CD14-positive monocyte (primary cell): ENCODE data around the gene EEPD1. TPM values are rescaled to one million over a fixed set of nuclear protein-coding genes. Genes with fewer than 3 reads are reported as not detected.

Source experiments
- DNase-seq, 3 donors: peaks; one replicate each; pipeline ENCODE4 v3.0.0-alpha.2; 2011 to 2022
- H2AFZ ChIP-seq: 2 replicates; pipeline ENCODE4 v1.6.0; 2012; ENCODE audit warnings: mild to moderate bottlenecking, low read depth, low read length, inconsistent platforms; ENCODE audit not compliant: insufficient read depth, poor library complexity, severe bottlenecking
- H3K27ac ChIP-seq, 2 donors: 1 replicate in 1 of 2; 2 replicates in 1 of 2; pipeline ENCODE4 v1.5.1; 2012 to 2013; ENCODE audit warnings: low read length in 2 of 2, control low read depth in 1 of 2, inconsistent platforms in 1 of 2, low read depth in 1 of 2, mild to moderate bottlenecking in 1 of 2
- H3K27me3 ChIP-seq, 2 donors: one replicate each; pipeline versions ENCODE4 v1.6.0 to v1.6.1; 2011 to 2013; ENCODE audit warnings: low read length in 2 of 2; ENCODE audit not compliant: control insufficient read depth in 2 of 2, insufficient read depth in 2 of 2
- H3K36me3 ChIP-seq, 2 donors: replicated peaks in 1 of 2; 1 replicate in 1 of 2; 2 replicates in 1 of 2; pipeline versions ENCODE4 v1.5.1 to v1.6.1; 2012 to 2013; ENCODE audit warnings: low read length in 2 of 2, control low read depth in 1 of 2, inconsistent platforms in 1 of 2, mild to moderate bottlenecking in 1 of 2; ENCODE audit not compliant: insufficient read depth in 2 of 2, control insufficient read depth in 1 of 2
- H3K4me1 ChIP-seq, 2 donors: 1 replicate in 1 of 2; 2 replicates in 1 of 2; pipeline versions ENCODE4 v1.5.1 to v1.6.1; 2012 to 2013; ENCODE audit warnings: low read length in 2 of 2, control low read depth in 1 of 2, inconsistent platforms in 1 of 2, mild to moderate bottlenecking in 1 of 2, moderate library complexity in 1 of 2; ENCODE audit not compliant: insufficient read depth in 2 of 2, control insufficient read depth in 1 of 2
- H3K4me2 ChIP-seq: replicated peaks from 2 replicates; pipeline ENCODE3; 2012; ENCODE audit warnings: low read length, moderate library complexity, mild to moderate bottlenecking; ENCODE audit not compliant: poor library complexity, severe bottlenecking; ENCODE audit errors: extremely low read depth
- H3K4me3 ChIP-seq, 3 experiments: fragments of 200-600 bp in 1 of 3; sonication (generic) in 1 of 3; replicated peaks in 1 of 3; 1 replicate in 2 of 3; 2 replicates in 1 of 3; pipeline ENCODE4 v1.5.1; 2011 to 2013; ENCODE audit warnings: low read length in 3 of 3, mild to moderate bottlenecking in 3 of 3, control low read depth in 2 of 3, low read depth in 2 of 3, inconsistent platforms in 1 of 3, moderate library complexity in 1 of 3
- H3K79me2 ChIP-seq: 2 replicates; pipeline ENCODE4 v1.6.0; 2012; ENCODE audit warnings: mild to moderate bottlenecking, control low read depth, inconsistent platforms, low read length, moderate library complexity; ENCODE audit not compliant: insufficient read depth
- H3K9ac ChIP-seq: 2 replicates; pipeline ENCODE4 v1.6.0; 2017; ENCODE audit warnings: low read length, mild to moderate bottlenecking; ENCODE audit not compliant: insufficient read depth, poor library complexity, severe bottlenecking
- H3K9me3 ChIP-seq, 2 donors: replicated peaks in 1 of 2; 1 replicate in 1 of 2; 2 replicates in 1 of 2; pipeline versions ENCODE4 v1.5.1 to v1.6.1; 2012 to 2013; ENCODE audit warnings: low read length in 2 of 2, control low read depth in 1 of 2; ENCODE audit not compliant: control insufficient read depth in 1 of 2, insufficient read depth in 1 of 2
- H4K20me1 ChIP-seq: 2 replicates; pipeline ENCODE4 v1.6.0; 2012; ENCODE audit warnings: mild to moderate bottlenecking, low read length, control low read depth, moderate library complexity; ENCODE audit not compliant: insufficient read depth
- H3K27ac Mint-ChIP-seq, 7 donors: one replicate each; pipeline ENCODE4 v1.8.0; 2020; ENCODE audit warnings: mild to moderate bottlenecking in 7 of 7, mixed read lengths in 7 of 7, moderate library complexity in 6 of 7, inconsistent platforms in 2 of 7
- H3K27me3 Mint-ChIP-seq, 3 donors: one replicate each; pipeline ENCODE4 v1.8.0; 2021 to 2022; ENCODE audit warnings: low read depth in 3 of 3, mild to moderate bottlenecking in 3 of 3, mixed read lengths in 3 of 3, moderate library complexity in 3 of 3, inconsistent platforms in 1 of 3
- H3K36me3 Mint-ChIP-seq, 2 donors: one replicate each; pipeline ENCODE4 v1.8.0; 2020; ENCODE audit warnings: mixed read lengths in 2 of 2, inconsistent platforms in 1 of 2, mild to moderate bottlenecking in 1 of 2
- H3K4me1 Mint-ChIP-seq: one replicate; pipeline ENCODE4 v1.8.0; 2020; ENCODE audit warnings: mild to moderate bottlenecking, mixed read lengths
- H3K4me3 Mint-ChIP-seq, 2 donors: one replicate each; pipeline ENCODE4 v1.8.0; 2020; ENCODE audit warnings: mild to moderate bottlenecking in 2 of 2, mixed read lengths in 2 of 2, moderate library complexity in 1 of 2
- H3K9me3 Mint-ChIP-seq, 7 donors: one replicate each; pipeline ENCODE4 v1.8.0; 2020 to 2022; ENCODE audit warnings: mixed read lengths in 7 of 7, mild to moderate bottlenecking in 6 of 7, moderate library complexity in 6 of 7, inconsistent platforms in 2 of 7
- CTCF ChIP-seq: fragments of 200-600 bp; IDR thresholded peaks from one replicate; pipeline ENCODE4 v1.8.0; 2022; ENCODE audit warnings: antibody characterized with exemption, mild to moderate bottlenecking
- WGBS: methylation state at CpG from one replicate; pipeline ENCODE4 v1.1.5; 2013; ENCODE audit warnings: missing lambda C conversion rate; ENCODE audit not compliant: insufficient coverage; 5-methylcytosine and 5-hydroxymethylcytosine counted together
- intact Hi-C, 2 donors: fragments of 100-400 bp; cut with micrococcal nuclease; formaldehyde crosslinking; loops; one replicate each; pipeline versions ENCODE4 v1.15.0 to v1.15.1; 2023
- polyA plus RNA-seq, 3 donors: library from polyadenylated mRNA; depleted of rRNA in 1 of 3; unstranded in 2 of 3; stranded (reverse) in 1 of 3; fragments of 300-500 nt in 2 of 3; fragments of >200 nt in 1 of 3; fragmentation: Illumina TruSeq in 2 of 3; gene quantifications; 1 replicate in 2 of 3; 2 replicates in 1 of 3; pipeline ENCODE4 v1.2.3, GENCODE V29; 2012 to 2021

Gene EEPD1
- polyA plus RNA-seq, 3 donors: 8.6 to 14.4 (median 12.6) TPM

GRCh38 chr7:36264123-36264801 is 111.2 kb downstream of the EEPD1 start:
- no peaks in the 10 kb centered on the region for H4K20me1 ChIP-seq
- H3K27ac ChIP-seq: peak overlapping the region; percentile 90 to 93
- peaks cover 14% of the 10 kb centered on the region for H3K79me2 ChIP-seq
- DNase-seq: peak; percentile 88 to 96 (median 92)
- H3K9ac ChIP-seq: peak overlapping the region; percentile 53
- Mint-ChIP-seq H3K27me3 (peaks cover 1 to 3% (median 2%) of the 10 kb centered on the region in 3 donors), H3K27ac (peak overlapping the region; percentile 98 to 100 (median 99)), H3K4me3 (peak overlapping the region; percentile 50 to 73), H3K36me3 (peaks cover 10 to 20% of the 10 kb centered on the region in 2 donors), H3K4me1 (peaks cover 78% of the 10 kb centered on the region), H3K9me3 (no peaks in the 10 kb centered on the region)
- intact Hi-C loops: loop anchor here in 1 of 2 donors (2.0 to 5.0 kb wide), 3 partner anchors 23 to 72 kb away; no protein-coding TSS in a partner anchor
- H3K4me2 ChIP-seq: peak overlapping the region; percentile 62
- H3K4me3 ChIP-seq: peak overlapping the region in 1 of 3 experiments; percentile 52
- peaks cover 67 to 75% of the 10 kb centered on the region in 2 donors for H3K4me1 ChIP-seq
- no peaks in the 10 kb centered on the region for H3K27me3 ChIP-seq
- H3K9me3 ChIP-seq: no peaks in the 10 kb centered on the region
- WGBS: 31% methylated on average over 3 of the region's 7 CpGs
- H2AFZ ChIP-seq: no peak overlapping the region
- no peaks in the 10 kb centered on the region for H3K36me3 ChIP-seq
- TF ChIP-seq CTCF: no peak

GRCh38 chr7:36264913-36265516 is 112.0 kb downstream of the EEPD1 start:
- intact Hi-C loops: loop anchor here (2.0 to 5.0 kb wide), 3 partner anchors 22 to 73 kb away; no protein-coding TSS in a partner anchor
- Histone ChIP-seq H4K20me1 (no peaks in the 10 kb centered on the region), H3K27me3 (no peaks in the 10 kb centered on the region), H3K27ac (peak overlapping the region; percentile 90 to 93), H3K36me3 (no peaks in the 10 kb centered on the region), H3K4me1 (peaks cover 67 to 75% of the 10 kb centered on the region in 2 donors), H3K4me3 (peak overlapping the region in 1 of 3 experiments; percentile 52), H3K4me2 (peak overlapping the region; percentile 62), H3K9me3 (no peaks in the 10 kb centered on the region), H3K79me2 (peaks cover 14% of the 10 kb centered on the region), H3K9ac (peak overlapping the region; percentile 53), H2AFZ (no peak overlapping the region)
- TF ChIP-seq CTCF: no peak
- peaks cover 77% of the 10 kb centered on the region for H3K4me1 Mint-ChIP-seq
- 50% methylated on average over 1 of the region's 6 CpGs for WGBS
- H3K36me3 Mint-ChIP-seq: peaks cover 12 to 19% of the 10 kb centered on the region in 2 donors
- H3K27me3 Mint-ChIP-seq: peaks cover 1 to 3% (median 2%) of the 10 kb centered on the region in 3 donors
- no peaks in the 10 kb centered on the region for H3K9me3 Mint-ChIP-seq
- no peak for DNase-seq
- H3K4me3 Mint-ChIP-seq: peak overlapping the region; percentile 18 to 49
- peak overlapping the region; percentile 98 to 100 (median 99) for H3K27ac Mint-ChIP-seq
